HG03442 (cell line): ENCODE data around the gene RNMT.
A peak's percentile ranks its signal among the peaks of the same experiment; 100 is the strongest.

Experiments used
- ATAC-seq: cut with Tn5 transposase; IDR thresholded peaks from one replicate; pipeline ENCODE4 v1.9.1; 2021; ENCODE audit warnings: mild to moderate bottlenecking, moderate library complexity; ENCODE audit not compliant: unreplicated experiment

RNMT gene

DNA sequence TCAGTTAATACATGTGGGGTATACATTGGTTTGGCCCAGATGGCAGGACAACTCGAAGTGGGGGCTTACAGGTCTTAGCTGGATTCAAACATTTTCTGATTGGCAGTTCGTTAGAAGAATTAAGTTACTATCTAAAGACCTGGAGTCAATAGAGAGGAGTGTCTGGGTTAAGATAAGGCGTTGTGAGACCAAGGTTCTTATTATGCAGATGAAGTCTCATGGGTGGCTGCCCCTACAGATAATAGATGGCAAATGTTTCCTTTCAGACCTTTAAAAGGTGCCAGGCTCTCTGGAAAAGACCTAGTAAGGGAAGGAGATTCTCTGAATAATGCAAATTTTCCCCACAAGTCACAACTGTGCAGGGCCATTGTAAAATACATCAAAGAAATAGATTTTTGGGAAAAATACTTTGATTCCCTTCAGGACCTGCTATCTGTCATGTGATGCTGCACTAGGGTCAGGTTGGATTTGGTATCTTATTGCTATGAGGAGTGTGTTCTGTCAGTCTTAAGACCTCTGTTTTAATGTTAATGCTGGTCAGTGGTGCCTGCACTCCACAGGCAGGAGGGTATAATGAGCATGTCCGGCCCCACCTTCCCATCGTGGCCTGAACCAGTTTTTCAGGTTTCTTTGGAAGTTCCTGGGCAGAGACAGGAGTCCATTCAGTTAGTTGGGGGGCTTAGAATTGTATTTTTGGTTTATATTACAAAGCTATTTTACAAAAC, 83.2 kb downstream of the RNMT start:
- ATAC-seq, result no peak

DNA sequence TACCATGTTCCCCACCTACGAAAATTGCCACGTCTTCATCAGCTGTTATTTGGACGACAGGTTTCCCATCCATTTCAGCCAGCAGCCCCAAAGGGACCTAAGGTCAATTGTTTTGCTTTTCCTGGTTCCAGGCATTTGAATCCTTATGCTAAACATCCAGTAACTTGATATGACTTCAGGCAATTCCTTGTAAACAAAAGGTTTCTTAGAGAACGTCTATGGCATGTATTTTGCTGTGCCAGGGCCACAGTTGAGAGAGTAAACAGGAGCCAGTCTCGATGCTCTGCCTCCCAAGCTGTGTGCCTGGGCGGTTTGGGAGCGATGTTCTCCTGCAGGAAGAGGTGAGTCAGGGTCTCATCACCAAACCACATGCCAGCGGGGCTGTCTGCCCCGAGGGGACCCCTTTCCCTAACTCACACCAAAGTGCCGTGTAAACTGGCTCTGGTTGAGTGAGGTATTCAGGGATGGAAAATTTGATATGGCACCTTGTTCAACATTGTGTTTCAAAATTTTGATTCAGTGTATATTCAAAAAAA, 84.5 kb downstream of the RNMT start:
- ATAC-seq, result no peak

GRCh38 chr18:13811993-13812392, 85.5 kb downstream of the RNMT start:
- ATAC-seq, result no peak

DNA sequence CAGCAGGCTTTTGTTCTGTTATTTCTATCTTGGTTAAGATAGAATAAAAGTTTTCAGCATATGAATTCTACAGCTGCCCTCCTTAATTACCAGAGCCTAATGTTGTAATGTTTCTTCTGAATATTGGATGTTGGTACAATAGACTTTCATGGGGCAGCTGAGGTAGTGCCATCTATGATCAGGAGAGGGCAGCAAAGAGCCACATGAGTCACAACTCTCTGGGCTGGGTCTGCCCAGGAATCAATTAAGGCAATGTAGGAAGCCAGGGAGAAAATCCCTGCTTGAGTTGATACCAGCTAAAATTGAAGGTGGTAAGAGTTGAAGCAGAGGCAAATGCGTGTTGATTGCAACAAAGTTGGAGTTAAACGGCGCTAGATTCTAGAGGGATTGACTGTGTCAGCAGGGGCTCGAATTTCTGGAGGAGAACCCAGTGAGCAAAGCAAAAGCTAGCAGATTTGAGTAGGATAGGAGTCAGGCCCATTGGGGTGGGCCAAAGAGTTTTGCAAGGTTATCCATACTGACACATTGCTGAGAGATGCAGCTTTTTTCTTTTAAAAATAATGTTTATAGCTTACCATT, 86.9 kb downstream of the RNMT start:
- ATAC-seq, result peak; percentile 81
